ENCODE results near the gene ASGR2.

ASGR2 gene

GRCh38 chr17:7068268-7068667, 46.4 kb downstream of the ASGR2 start:
- TF ChIP-seq CEBPB (IDR thresholded peaks at IDR 0.05) (no peak), RAD21 (IDR thresholded peaks at IDR 0.05; ENCODE audit: low read depth) (no peak), USF1 (IDR thresholded peaks at IDR 0.05) (no peak), NFIC (IDR thresholded peaks at IDR 0.05) (no peak), EP300 (IDR thresholded peaks at IDR 0.05; ENCODE audit: borderline replicate concordance) (no peak), TAF1 (IDR thresholded peaks at IDR 0.05; ENCODE audit: low read depth) (no peak), EGR1 (IDR thresholded peaks at IDR 0.05) (no peak), REST (IDR thresholded peaks at IDR 0.05; ENCODE audit: low read depth) (no peak), TCF12 (IDR thresholded peaks at IDR 0.05; ENCODE audit: low read depth) (no peak), CREB1 (IDR thresholded peaks at IDR 0.05; ENCODE audit: low read depth) (no peak), TEAD4 (IDR thresholded peaks at IDR 0.05) (no peak), YY1 (IDR thresholded peaks at IDR 0.05; ENCODE audit: low read depth) (no peak), ZBTB7A (IDR thresholded peaks at IDR 0.05; ENCODE audit: low read depth) (no peak)

GRCh38 chr17:7067198-7067597, 47.4 kb downstream of the ASGR2 start:
- no peak for TF ChIP-seq TEAD4 (IDR thresholded peaks at IDR 0.05)
- TF ChIP-seq USF1 (IDR thresholded peaks at IDR 0.05): no peak
- no peak for TF ChIP-seq EP300 (IDR thresholded peaks at IDR 0.05; ENCODE audit: borderline replicate concordance)
- no peak for TF ChIP-seq MAX (IDR thresholded peaks at IDR 0.05)
- TF ChIP-seq ZBTB7A (IDR thresholded peaks at IDR 0.05; ENCODE audit: low read depth): no peak

- TF ChIP-seq ZBTB7A (IDR thresholded peaks at IDR 0.05; ENCODE audit: low read depth) (no peak), MAX (IDR thresholded peaks at IDR 0.05) (no peak), TAF1 (IDR thresholded peaks at IDR 0.05; ENCODE audit: low read depth) (no peak), FOXM1 (IDR thresholded peaks at IDR 0.05; ENCODE audit: borderline replicate concordance, low read depth) (no peak), CREB1 (IDR thresholded peaks at IDR 0.05; ENCODE audit: low read depth) (no peak), YY1 (IDR thresholded peaks at IDR 0.05; ENCODE audit: low read depth) (no peak)
These were observed 50.4 kb downstream of the ASGR2 start for GRCh38 chr17:7064261-7064660.

GRCh38 chr17:7063518-7064094, 51.0 kb downstream of the ASGR2 start:
- TF ChIP-seq EP300 (IDR thresholded peaks at IDR 0.05; ENCODE audit: borderline replicate concordance) (no peak), EGR1 (IDR thresholded peaks at IDR 0.05) (no peak), TEAD4 (IDR thresholded peaks at IDR 0.05) (no peak), USF1 (IDR thresholded peaks at IDR 0.05) (no peak), REST (IDR thresholded peaks at IDR 0.05; ENCODE audit: low read depth) (no peak), NFIC (IDR thresholded peaks at IDR 0.05) (no peak), CEBPB (IDR thresholded peaks at IDR 0.05) (no peak), TAF1 (IDR thresholded peaks at IDR 0.05; ENCODE audit: low read depth) (no peak), TCF12 (IDR thresholded peaks at IDR 0.05; ENCODE audit: low read depth) (no peak), FOXM1 (IDR thresholded peaks at IDR 0.05; ENCODE audit: borderline replicate concordance, low read depth) (no peak), CREB1 (IDR thresholded peaks at IDR 0.05; ENCODE audit: low read depth) (no peak), RAD21 (IDR thresholded peaks at IDR 0.05; ENCODE audit: low read depth) (no peak), YY1 (IDR thresholded peaks at IDR 0.05; ENCODE audit: low read depth) (no peak), MAX (IDR thresholded peaks at IDR 0.05) (no peak), ZBTB7A (IDR thresholded peaks at IDR 0.05; ENCODE audit: low read depth) (no peak)

- no peak for TF ChIP-seq REST (IDR thresholded peaks at IDR 0.05; ENCODE audit: low read depth)
- TF ChIP-seq TEAD4 (IDR thresholded peaks at IDR 0.05): 0 out of 2 replicates have a peak, but pooled peaks have one; percentile 4
These were observed 54.3 kb downstream of the ASGR2 start for GRCh38 chr17:7060165-7060891.
